ENCODE data around the gene LRMDA. TPM values are rescaled to one million over a fixed set of nuclear protein-coding genes. Genes with fewer than 3 reads are reported as not detected.

LRMDA gene
- polyA plus RNA-seq, 3 donors = 7.2 to 20.6 (median 14.4) TPM

DNA sequence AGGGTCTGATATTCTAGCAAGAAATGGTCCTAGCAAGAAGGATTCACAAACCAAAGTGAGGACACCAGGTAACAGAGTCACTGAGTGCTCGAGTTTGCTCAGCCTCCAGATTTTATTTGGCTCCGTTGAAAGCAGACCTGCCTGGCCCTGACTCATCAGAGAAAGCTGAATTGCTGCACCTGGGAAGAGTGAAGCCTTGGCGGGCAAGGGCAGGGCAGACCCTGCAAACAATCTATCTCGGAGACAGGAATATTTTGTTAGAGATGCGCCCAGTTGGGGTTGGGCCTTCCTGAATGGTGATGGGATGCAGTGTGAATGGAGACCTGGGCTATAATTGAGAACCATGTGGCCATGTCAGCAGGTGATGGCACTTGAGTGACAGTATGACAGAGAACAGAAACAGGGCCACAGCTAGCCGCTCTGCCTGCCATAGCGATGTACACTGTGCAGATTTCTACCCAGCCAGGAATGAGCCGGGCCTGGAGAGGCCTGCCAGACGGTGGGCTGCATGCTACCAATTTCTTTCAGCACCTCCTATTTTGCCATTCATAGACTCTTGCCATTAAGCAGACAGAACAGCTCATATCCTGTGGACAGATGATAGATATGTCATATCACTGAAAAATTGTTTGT, 744.2 kb downstream of the LRMDA start:
- 92 to 96% (median 95%) methylated on average over 9 of the region's 9 CpGs for WGBS, 3 donors
- H3K27ac ChIP-seq (ENCODE audit: low read depth, low read length) = no peak overlapping the region

DNA sequence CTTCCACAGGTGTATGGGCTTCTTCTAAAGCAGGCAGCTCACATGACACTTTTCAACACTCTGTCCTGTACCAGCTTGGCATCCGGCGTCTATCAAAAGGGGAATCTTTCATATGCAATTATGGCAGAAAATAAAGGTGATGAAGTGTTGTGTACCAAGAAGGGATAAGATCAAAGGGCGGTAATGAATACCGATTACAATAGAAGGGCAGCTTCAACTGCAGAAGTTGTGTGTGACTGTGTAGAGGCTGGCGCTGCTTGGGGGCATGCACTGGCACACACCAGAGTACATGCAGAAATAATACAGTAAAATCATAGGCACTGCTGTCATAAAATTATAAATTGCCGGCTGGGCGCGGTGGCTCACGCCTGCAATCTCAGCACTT, 744.7 kb downstream of the LRMDA start:
- 96 to 98% (median 97%) methylated on average over 9 of the region's 9 CpGs for WGBS, 3 donors
- H3K27ac ChIP-seq (ENCODE audit: low read depth, low read length) = no peak overlapping the region

DNA sequence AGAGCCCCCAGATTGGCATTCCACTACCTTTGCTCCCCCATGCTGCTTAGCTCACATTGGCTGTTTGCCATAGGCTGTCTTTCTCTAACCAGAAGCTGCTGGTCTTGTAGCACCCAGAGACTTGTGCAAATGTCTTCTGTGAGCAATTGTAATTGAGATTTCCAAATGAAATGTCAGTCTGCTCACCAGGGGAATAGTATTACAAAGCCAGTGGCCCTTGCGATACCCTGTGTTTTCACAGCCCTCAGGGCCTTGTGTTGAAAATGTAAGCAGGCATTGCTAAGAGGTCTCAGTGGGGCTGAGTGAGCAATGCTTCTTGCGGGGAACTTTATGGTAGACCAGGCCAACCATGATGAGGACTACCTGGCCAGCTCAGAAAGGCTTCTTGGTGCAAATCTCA, 746.5 kb downstream of the LRMDA start:
- H3K27ac ChIP-seq (ENCODE audit: low read depth, low read length) = no peak overlapping the region
- 78 to 90% (median 90%) methylated on average over 2 of the region's 2 CpGs for WGBS, 3 donors

DNA sequence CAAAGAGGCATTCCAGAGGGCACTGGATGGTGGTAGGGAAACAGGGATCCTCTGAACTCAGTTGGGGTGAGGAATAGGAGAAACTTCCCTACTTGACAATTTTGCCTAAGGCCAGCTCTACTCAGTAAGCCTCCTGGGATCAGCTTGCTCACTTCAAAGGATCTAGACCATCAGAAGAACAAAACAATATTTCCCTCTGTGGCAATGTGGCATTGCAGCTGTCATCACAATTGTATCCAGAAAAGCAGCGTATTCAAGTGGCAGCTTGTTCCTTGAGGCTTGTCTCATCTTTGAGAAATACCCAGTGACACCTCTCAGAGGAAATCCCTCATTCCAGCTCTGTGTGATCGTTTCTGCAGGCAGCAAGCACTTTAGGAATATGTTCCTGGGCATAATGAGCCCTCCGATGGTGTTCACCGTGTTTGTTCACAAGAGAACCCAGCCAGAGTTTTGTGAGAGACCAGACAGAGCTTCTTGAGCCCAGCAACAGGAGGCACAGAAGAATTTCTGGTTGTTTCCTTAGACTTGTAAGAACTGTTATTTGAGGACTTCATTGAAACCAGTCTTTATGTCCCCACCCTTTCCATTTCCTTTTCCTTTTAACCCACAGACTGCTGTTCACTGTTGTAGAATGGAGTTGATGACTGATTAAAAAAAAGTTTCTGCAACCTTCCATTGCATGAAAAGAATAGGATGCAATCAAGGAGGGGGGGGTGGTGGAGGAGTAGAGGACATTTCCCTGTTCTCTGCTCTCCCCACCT, 747.3 kb downstream of the LRMDA start:
- WGBS, 3 donors = 70 to 86% (median 74%) methylated on average over 4 of the region's 4 CpGs

DNA sequence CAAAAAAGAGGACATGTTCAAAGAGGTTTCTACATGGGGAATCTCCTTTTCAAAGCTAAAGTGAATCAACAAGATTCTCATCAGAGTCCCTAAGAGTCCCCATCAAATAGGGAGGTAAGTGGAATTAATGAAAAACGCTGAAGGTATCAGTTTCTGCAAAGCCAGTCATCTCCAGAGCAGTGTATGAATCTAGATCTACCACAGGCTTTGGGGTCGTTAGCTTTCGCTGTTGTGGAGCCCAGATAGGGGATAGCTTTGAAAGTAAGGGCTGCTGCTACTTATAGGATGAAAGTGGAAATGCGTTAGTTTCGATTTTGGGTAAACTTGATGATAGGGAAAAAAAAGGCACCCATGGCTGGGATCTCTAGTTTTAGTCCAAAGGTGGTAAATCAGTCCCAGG, 748.4 kb downstream of the LRMDA start:
- H3K27ac ChIP-seq (ENCODE audit: low read depth, low read length) = no peak overlapping the region
- WGBS, 3 donors = 94 to 97% (median 97%) methylated on average over 5 of the region's 5 CpGs

More for the DNA sequence above, 747.3 kb downstream of the LRMDA start:
- no peak overlapping the region for H3K27ac ChIP-seq (ENCODE audit: low read depth, low read length)

DNA sequence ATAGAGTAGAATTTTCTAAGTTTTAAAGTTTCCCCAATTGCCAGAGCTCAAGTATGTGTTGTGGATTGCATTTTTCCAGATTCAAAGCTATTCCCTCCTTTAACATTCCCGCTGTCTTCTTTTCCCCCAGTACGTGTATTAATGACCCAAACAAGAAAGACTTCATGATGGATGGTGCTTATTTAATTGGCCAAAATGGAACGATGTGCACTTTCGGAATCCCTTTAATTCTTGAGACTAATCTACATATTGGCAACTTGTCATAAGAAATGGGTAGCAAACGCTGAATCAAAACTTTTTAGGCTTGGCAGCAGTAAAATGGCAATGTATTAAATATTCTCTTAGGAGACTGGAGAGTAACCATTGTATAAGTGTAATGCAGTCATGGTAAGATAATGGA, 753.2 kb downstream of the LRMDA start:
- 87 to 96% (median 90%) methylated on average over 5 of the region's 5 CpGs for WGBS, 3 donors
- no peak overlapping the region for H3K27ac ChIP-seq (ENCODE audit: low read depth, low read length)

DNA sequence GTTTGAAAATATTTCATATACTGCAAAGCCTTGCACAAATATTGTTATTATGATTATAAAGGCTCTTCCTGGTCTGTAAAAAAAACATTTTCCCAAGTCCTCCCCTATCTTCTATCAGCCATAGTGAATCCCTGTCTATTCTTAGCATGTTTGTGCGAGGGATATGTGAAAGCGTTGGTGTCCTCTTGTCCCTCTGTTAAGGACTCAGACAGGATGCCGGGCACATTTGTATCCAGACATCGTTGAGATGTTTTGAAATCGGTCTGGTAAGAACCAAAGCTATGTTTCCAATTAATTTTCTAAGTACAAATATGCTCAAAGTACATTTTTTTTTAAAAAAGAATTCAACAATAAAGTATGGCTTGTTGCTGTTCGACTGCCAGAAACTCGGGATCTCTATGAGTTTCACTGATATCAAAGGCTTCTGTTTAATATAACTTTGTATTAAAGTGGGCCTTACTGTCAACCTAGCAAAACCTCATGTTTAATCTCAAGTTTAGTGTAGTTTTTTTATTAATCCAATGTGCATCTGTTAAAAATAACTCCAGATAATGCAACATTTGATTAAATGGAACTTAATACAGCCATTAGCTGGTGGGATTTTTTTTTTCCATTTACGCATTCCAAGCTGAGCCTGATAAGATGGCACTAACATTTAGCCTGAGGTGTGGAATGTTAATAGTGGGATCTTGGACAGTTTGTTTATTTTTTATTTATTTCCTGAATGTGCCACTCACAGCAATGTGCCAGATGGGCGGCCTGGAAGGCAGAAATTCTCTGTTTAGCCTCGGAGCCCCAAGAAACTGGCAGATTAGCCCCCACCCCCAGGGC, 754.3 kb downstream of the LRMDA start:
- no peak overlapping the region for H3K27ac ChIP-seq (ENCODE audit: low read depth, low read length)
- WGBS, 3 donors = 73 to 78% (median 74%) methylated on average over 10 of the region's 10 CpGs

DNA sequence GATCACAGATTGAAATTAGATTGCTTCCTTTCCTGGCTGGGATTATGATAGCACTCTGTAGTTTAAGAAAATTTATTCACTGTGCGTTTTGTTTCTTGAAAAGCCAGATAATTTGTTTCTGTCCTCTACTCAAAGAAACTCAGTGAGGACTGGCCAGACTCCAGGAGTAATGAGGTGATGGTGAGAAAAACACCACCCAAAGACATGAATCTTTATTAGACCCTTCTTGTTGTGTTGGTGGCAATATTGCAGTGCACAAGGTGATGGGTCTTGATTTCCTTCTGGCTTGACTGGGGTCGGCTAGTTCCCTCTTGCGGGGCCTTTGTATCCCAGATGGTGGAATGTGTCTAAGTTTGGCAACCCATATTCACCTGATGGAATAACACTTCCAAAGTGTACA, 756.8 kb downstream of the LRMDA start:
- WGBS, 3 donors = 89 to 93% (median 92%) methylated on average over 3 of the region's 3 CpGs
- no peak overlapping the region for H3K27ac ChIP-seq (ENCODE audit: low read depth, low read length)

DNA sequence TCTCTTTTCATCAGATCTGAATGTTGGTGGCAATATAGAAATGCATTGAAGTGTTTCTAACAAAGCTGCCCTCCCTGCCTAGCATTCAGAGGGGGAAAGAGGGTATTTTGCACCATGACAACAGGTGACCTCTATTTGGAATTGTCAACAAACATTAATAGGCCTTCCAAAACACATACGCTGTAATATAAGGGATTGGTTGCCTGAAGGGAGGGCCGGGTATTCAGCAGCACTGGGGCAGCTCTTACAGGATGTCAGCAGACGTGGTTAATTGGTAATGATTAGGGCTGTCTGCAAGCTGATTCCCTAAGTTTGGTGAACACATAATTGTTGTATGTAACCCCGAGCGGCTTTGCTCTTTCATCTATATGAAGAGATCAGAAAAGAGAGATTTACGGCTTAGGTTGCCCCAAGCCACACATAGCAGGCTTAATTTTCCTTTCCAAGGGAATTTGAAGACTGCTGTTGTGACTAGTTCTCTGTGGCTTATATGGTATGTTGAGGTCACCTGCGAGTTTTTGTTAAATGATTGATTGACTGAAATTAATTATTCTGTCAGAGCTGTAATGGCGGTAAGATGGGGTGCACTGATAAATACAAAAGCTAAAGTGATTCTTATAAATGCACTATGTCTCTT, 759.3 kb downstream of the LRMDA start:
- H3K27ac ChIP-seq (ENCODE audit: low read depth, low read length) = no peak overlapping the region
- 84 to 96% (median 96%) methylated on average over 8 of the region's 8 CpGs for WGBS, 3 donors

DNA sequence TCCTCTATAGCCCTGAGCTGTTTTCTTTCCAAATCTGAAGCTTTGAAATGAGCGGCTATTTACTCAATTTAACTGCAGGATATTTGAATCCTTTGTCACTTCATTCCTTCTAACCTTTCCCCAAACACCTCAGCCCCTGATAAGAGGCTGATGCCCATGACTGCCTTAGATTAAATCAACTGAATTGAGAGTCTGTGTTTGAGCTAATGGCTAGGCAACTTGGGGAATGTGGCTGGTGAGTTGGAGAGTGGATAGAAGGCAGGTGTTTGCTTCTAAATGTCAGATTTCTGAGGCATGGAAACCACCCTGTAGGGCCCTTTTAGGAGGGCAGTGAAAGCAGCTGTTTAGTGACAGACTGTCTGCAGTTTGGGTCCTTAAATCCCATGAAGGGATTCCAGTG, 759.9 kb downstream of the LRMDA start:
- H3K27ac ChIP-seq (ENCODE audit: low read depth, low read length) = no peak overlapping the region
- WGBS, 3 donors = 89 to 100% (median 94%) methylated on average over 1 of the region's 1 CpG

DNA sequence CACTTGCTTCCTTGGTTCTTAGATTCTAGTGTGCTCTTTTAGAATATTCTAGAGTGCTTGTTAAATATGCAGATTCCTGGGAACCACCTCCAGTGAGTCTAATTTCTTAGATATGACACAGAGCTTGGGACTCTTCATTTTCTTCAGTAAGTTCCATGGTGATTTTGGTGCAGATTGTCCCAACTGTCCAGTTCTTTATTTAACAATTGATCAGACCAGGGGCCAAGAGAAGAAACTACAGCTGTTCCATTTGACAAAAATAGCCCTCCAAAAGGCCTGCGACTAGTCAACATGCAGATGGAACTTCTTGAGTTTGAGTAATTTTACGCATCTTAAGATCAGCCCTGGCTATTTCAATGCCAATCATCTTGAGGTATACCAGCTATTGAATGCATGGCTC, 760.7 kb downstream of the LRMDA start:
- 95 to 99% (median 98%) methylated on average over 2 of the region's 2 CpGs for WGBS, 3 donors
- H3K27ac ChIP-seq (ENCODE audit: low read depth, low read length) = no peak overlapping the region

DNA sequence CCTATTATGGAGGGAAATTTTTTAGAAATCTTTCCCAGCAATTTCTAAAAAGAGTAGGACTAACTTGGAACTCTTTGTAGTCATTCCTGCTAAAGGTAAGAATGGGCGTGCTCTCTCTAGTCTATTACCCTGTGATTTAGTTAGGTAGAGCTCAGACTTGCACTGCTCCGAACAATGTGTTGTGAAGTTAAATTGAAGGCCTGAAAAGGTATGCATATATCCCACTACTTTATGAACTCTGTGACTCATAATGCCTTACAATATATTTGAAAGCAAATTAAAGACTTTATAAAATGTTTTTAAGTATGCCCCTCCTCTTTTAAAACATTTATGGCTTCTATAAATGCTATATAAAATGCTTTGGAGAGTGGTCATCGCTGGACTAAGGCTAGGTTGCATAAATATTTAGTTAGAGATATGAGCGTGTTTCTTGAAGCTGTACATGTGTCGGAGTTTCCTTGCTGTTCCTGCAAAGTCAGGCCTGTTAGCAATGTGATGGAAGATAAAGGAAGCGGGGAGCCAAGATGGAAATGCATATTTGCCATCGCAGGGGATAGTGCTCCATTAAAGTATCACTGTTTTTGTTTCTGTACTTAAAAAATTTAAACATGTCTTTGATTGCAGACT, 761.4 kb downstream of the LRMDA start:
- WGBS, 3 donors = 82 to 93% (median 91%) methylated on average over 7 of the region's 7 CpGs
- H3K27ac ChIP-seq (ENCODE audit: low read depth, low read length) = no peak overlapping the region

DNA sequence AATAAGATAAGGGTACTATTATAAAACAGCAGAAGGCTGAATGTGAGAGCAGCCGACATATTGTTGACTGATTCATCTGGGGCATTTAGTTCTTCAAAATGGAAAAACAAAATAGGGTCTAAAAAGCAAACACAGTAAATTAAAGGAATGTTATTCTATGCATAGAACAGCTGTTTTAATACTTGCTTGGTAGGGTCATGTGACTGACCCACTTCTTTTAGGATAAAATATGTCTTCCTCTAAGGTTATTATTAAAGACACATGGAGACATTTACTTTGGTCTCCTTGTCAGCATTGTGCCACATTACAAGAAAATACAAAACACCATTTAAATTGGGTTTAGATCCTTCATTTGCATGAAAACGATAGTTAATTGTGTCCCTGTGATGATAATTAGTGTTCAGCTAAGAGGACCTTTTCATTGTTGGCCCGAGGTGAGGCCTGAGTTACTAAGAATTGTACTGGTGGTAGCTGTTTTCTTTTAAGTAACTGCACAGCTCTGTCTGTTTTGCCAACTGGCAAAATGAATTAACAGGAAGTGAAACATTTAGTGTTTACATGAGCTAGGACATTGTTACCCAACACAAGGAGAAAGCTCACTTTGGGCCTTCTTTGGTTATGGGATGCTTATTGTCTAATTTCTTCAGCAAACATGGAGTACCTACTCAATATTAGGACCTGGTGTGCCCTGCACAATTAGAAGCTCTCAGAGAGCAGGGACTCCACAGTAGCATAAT, 764.4 kb downstream of the LRMDA start:
- no peak overlapping the region for H3K27ac ChIP-seq (ENCODE audit: low read depth, low read length)
- 75 to 80% (median 77%) methylated on average over 3 of the region's 3 CpGs for WGBS, 3 donors

DNA sequence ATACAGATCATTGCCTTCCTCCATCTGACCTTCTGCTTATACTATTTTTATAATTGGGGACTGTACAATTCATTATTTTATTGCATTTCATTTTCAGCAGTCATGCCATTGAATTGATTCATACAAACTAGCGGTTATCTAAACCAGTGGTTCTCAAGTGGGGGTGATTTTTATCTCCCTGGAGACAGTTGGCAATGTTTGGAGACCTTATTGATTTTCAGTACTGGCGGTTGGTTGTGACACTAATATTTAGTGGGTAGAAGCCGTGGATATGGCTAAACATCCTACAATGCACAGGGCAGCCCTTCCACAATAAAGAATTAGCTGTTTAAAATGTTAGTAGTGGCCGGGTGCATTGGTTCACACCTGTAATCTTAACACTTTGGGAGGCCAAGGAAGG, 765.9 kb downstream of the LRMDA start:
- 68 to 96% (median 95%) methylated on average over 4 of the region's 4 CpGs for WGBS, 3 donors
- H3K27ac ChIP-seq (ENCODE audit: low read depth, low read length) = no peak overlapping the region

DNA sequence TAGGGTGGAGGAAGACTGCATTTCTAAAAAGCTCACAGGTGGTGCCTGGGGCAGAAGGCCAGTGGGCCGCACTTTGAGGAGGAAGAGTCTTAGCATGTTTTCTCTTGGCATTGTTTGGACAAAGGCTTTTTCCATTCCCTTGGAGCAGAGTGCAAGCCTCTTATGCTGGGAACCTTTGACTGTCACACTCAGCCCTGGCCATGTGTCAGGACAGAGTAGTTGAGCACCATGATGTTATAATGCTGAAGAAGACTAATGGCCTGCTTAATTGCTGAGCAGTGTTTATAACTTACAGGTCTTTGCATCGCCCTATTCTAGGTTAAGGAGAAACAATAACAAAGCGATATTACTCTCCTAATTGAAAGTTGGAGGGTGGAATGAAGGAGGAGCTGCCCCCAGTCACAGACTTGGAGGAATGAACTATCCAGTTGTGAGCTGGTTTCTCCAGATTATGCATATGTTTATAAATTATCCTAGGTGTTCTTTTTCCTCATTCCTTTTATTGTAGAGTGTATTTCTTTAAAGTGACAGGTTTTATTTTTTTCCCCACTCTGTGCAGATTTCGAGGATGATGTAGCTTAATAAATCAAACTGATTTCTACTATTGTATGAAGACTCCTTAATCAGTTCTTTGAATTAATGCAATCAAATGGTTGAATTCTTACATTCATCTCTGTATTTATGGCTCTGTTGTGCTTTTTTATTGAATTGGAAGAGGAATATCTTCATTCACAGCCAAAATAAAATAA, 767.0 kb downstream of the LRMDA start:
- H3K27ac ChIP-seq (ENCODE audit: low read depth, low read length) = no peak overlapping the region
- WGBS, 3 donors = 86 to 92% (median 89%) methylated on average over 4 of the region's 4 CpGs

DNA sequence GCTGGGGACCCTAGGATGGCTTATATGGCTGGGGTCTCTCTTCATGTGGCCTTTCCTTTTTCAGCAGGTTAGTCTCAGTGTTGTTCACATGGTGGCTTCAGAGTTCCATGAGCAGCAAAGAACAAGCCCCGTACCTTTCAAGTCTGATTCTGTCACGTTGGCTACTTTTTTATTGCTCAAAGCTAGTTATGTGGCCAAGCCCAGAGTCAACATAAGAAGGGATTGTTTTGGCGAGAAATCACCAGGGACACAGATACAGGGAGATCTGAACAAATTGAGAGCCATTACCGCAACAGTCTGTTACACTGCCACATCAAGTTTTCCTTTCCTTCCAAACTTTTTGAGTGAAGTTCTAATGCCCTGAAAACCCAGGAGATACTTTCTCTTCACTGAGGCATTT, 770.5 kb downstream of the LRMDA start:
- H3K27ac ChIP-seq (ENCODE audit: low read depth, low read length) = no peak overlapping the region
- 81 to 91% (median 90%) methylated on average over 4 of the region's 4 CpGs for WGBS, 3 donors

DNA sequence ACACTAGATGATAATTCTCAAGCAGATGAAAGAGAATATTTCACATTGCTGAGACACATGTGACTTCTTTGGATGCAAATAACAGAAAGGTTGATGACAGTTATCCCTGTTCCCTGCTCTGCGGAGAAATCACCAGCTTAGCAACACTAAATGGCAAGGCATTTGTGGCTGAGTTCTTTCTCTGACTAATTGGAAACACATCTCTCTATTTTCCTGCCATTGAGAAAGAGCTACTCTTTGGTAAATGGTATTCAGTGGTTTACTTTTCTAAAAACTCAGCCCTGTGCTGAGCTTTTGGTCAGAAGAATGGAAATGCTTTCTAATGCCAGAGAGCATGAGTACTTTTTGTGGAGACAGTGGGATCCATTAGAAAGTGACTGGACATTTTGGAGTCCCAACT, 771.4 kb downstream of the LRMDA start:
- 87 to 100% (median 95%) methylated on average over 1 of the region's 1 CpG for WGBS, 3 donors
- no peak overlapping the region for H3K27ac ChIP-seq (ENCODE audit: low read depth, low read length)
